ENCODE results near the gene TTLL3. TPM values are rescaled to one million over a fixed set of nuclear protein-coding genes. Genes with fewer than 3 reads are reported as not detected.
A peak's percentile ranks its signal among the peaks of the same experiment; 100 is the strongest.

The TTLL3 gene
- total and polyA plus RNA-seq, 2 donors, result 10.4 to 84.0 TPM

DNA sequence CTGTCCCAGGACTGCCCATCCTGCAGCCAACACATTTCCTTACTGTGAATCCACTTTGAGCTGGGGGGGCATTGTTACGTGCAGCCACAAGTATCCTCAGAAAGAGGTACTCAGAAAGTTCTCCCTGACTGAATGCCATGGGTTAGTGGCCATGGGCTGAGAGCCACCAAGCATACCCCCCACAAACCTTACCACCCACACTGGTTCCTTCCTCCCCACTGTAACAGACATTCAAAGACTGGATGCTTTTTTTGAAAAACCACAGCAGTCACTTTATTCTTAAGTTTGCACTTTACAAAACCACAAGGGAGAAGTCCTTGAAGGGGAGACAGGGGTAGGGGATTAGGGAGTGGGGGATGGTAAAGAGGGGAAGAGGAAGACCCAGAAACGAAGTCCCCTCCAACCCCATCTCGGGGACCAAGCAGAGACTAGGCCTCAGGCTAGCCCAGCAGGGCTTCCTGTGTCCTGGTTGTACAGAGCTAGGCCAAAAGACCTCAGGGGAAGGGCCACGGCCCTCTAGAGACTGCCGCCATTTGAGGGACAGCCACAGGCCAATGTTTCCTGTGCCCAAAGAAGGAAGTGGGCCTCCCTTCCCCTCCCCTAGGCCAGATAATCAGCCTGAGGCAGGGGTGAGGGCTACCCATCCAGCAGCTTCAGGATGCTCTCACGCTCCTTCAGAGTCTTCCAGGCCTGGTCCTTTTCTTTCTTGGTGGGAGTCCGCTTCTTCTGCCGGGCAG lies 30.2 kb upstream of the TTLL3 start:
- Histone ChIP-seq H3K4me1 (ENCODE audit: control insufficient read depth in 2 of 2, insufficient read depth in 2 of 2, low read length in 2 of 2) (peaks cover 27 to 44% of the 10 kb centered on the region in 2 donors), H3K27ac (ENCODE audit: low read depth in 1 of 2, low read length in 1 of 2) (peak overlapping the region; percentile 62 to 74), H3K36me3 (ENCODE audit: control insufficient read depth in 2 of 2, insufficient read depth in 2 of 2, low read length in 1 of 2) (peaks cover 35 to 41% of the 10 kb centered on the region in 2 donors), H3K27me3 (ENCODE audit: control insufficient read depth in 2 of 2, insufficient read depth in 1 of 2, low read length in 1 of 2) (no peaks in the 10 kb centered on the region), H3K4me3 (ENCODE audit: low read length in 2 of 2) (peak overlapping the region in 1 of 2 donors; percentile 2), H3K9me3 (ENCODE audit: control insufficient read depth in 2 of 2, insufficient read depth in 1 of 2, low read length in 1 of 2) (no peaks in the 10 kb centered on the region)
- peak in 6 of 9 donors; percentile 38 to 85 (median 54) for DNase-seq (ENCODE audit: low read depth in 6 of 9, low spot score in 9 of 9)
- WGBS, result 27% methylated on average over 8 of the region's 8 CpGs

DNA sequence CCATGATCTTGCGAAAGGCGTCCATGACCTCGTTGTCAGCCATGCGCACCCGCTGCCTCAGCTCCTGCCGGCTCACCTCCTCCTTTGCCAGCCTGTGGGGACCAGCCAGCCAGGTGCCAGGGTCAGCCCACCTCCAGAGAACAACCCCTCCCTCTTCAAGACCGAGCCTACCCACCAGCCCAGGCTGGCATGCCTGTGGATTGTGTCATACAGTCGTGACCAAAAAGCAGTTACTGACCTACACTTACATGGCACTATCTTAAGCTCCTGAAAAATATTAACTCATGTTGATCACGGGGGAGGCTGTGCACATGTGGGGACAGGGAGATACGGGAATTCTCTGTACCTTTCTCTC lies 29.6 kb upstream of the TTLL3 start:
- Histone ChIP-seq H3K4me3 (ENCODE audit: low read length in 2 of 2) (no peak overlapping the region), H3K9me3 (ENCODE audit: control insufficient read depth in 2 of 2, insufficient read depth in 1 of 2, low read length in 1 of 2) (no peaks in the 10 kb centered on the region), H3K4me1 (ENCODE audit: control insufficient read depth in 2 of 2, insufficient read depth in 2 of 2, low read length in 2 of 2) (peaks cover 27 to 44% of the 10 kb centered on the region in 2 donors), H3K27ac (ENCODE audit: low read depth in 1 of 2, low read length in 1 of 2) (peak overlapping the region; percentile 62 to 74), H3K36me3 (ENCODE audit: control insufficient read depth in 2 of 2, insufficient read depth in 2 of 2, low read length in 1 of 2) (peaks cover 40 to 47% of the 10 kb centered on the region in 2 donors), H3K27me3 (ENCODE audit: control insufficient read depth in 2 of 2, insufficient read depth in 1 of 2, low read length in 1 of 2) (no peaks in the 10 kb centered on the region)
- no peak for DNase-seq (ENCODE audit: low read depth in 6 of 9, low spot score in 9 of 9)
- 58% methylated on average over 10 of the region's 10 CpGs for WGBS

DNA sequence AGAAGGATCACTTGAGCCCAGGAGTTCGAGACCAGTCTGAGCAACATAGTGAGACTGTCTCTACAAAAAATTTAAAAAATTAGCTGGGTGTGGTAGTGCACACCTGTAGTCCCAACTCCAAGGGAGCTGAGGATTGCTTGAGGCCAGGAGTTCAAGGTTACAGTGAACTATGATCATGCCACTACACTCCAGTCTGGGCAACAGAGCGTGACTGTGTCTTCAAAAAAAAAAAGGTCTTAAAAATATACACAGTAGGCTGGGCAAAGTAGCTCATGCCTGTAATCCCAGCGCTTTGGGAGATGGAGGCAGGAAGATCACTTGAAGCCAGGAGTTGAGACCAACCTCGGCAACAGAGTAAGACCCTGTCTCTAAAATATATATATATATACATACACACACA lies 29.2 kb upstream of the TTLL3 start:
- peak overlapping the region in 1 of 2 donors; percentile 18 for H3K27ac ChIP-seq (ENCODE audit: low read depth in 1 of 2, low read length in 1 of 2)
- H3K36me3 ChIP-seq (ENCODE audit: control insufficient read depth in 2 of 2, insufficient read depth in 2 of 2, low read length in 1 of 2), result peaks cover 44 to 50% of the 10 kb centered on the region in 2 donors
- no peak overlapping the region for H3K4me3 ChIP-seq (ENCODE audit: low read length in 2 of 2)
- WGBS, result 97% methylated on average over 4 of the region's 4 CpGs
- no peaks in the 10 kb centered on the region for H3K9me3 ChIP-seq (ENCODE audit: control insufficient read depth in 2 of 2, insufficient read depth in 1 of 2, low read length in 1 of 2)
- no peak for DNase-seq (ENCODE audit: low read depth in 6 of 9, low spot score in 9 of 9)
- peaks cover 27 to 44% of the 10 kb centered on the region in 2 donors for H3K4me1 ChIP-seq (ENCODE audit: control insufficient read depth in 2 of 2, insufficient read depth in 2 of 2, low read length in 2 of 2)
- H3K27me3 ChIP-seq (ENCODE audit: control insufficient read depth in 2 of 2, insufficient read depth in 1 of 2, low read length in 1 of 2), result no peaks in the 10 kb centered on the region

DNA sequence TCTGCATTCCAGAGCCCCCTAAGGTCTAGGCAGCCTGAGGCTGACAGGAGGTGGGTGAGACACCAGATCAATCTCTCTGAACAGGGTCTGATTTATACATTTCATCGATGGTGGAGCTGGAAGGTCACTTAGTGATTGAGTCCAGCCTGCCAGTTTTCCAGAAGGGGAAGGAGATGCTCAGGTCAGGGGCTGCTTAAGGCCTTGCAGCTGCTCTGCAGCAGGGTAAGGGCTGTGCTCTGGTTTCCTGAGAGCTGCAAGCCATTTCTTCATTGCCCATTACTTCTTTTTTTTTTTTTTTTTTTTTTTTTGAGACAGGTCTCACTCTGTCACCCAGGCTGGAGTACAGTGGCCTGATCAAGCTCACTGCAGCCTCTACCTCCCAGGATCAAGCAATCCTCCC lies 28.5 kb upstream of the TTLL3 start:
- Histone ChIP-seq H3K27ac (ENCODE audit: low read depth in 1 of 2, low read length in 1 of 2) (no peak overlapping the region), H3K4me3 (ENCODE audit: low read length in 2 of 2) (no peak overlapping the region), H3K27me3 (ENCODE audit: control insufficient read depth in 2 of 2, insufficient read depth in 1 of 2, low read length in 1 of 2) (no peaks in the 10 kb centered on the region), H3K9me3 (ENCODE audit: control insufficient read depth in 2 of 2, insufficient read depth in 1 of 2, low read length in 1 of 2) (no peaks in the 10 kb centered on the region), H3K4me1 (ENCODE audit: control insufficient read depth in 2 of 2, insufficient read depth in 2 of 2, low read length in 2 of 2) (peaks cover 27 to 44% of the 10 kb centered on the region in 2 donors), H3K36me3 (ENCODE audit: control insufficient read depth in 2 of 2, insufficient read depth in 2 of 2, low read length in 1 of 2) (peaks cover 49 to 56% of the 10 kb centered on the region in 2 donors)
- WGBS, result 67% methylated on average over 1 of the region's 1 CpG
- DNase-seq (ENCODE audit: low read depth in 6 of 9, low spot score in 9 of 9), result no peak

DNA sequence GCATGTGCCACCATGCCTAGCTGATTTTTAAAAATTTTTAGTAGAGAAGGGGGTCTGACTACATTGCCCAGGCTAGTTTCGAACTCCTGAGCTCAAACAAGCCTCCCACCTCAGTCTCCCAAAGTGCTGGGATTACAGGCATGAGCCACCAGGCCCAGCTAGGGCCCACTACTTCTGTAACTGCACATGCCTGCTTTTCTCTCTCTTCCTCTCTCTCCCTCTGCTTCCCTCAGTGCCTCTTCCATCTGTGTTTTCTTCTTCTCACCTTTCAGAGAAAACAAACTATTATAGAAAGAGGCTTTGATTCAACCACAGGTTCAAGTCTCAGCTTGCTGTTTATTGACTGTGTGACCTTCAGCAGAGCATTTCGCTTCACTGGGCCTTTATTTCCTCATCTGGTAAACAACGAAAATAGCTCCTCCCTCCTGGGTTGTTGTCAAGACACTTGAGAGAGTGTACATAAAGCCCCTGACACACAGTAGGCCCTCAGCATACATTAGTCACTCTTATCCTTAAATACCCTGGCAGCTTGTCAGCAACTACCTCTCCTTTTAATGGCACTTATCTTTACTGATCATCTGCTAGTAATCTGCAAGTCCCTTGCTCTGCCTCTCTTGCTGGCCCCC lies 28.0 kb upstream of the TTLL3 start:
- Histone ChIP-seq H3K36me3 (ENCODE audit: control insufficient read depth in 2 of 2, insufficient read depth in 2 of 2, low read length in 1 of 2) (peaks cover 54 to 56% of the 10 kb centered on the region in 2 donors), H3K27me3 (ENCODE audit: control insufficient read depth in 2 of 2, insufficient read depth in 1 of 2, low read length in 1 of 2) (no peaks in the 10 kb centered on the region), H3K4me1 (ENCODE audit: control insufficient read depth in 2 of 2, insufficient read depth in 2 of 2, low read length in 2 of 2) (peaks cover 27 to 44% of the 10 kb centered on the region in 2 donors), H3K9me3 (ENCODE audit: control insufficient read depth in 2 of 2, insufficient read depth in 1 of 2, low read length in 1 of 2) (no peaks in the 10 kb centered on the region), H3K27ac (ENCODE audit: low read depth in 1 of 2, low read length in 1 of 2) (peak overlapping the region in 1 of 2 donors; percentile 18), H3K4me3 (ENCODE audit: low read length in 2 of 2) (no peak overlapping the region)
- 92% methylated on average over 3 of the region's 3 CpGs for WGBS
- no peak for DNase-seq (ENCODE audit: low read depth in 6 of 9, low spot score in 9 of 9)

DNA sequence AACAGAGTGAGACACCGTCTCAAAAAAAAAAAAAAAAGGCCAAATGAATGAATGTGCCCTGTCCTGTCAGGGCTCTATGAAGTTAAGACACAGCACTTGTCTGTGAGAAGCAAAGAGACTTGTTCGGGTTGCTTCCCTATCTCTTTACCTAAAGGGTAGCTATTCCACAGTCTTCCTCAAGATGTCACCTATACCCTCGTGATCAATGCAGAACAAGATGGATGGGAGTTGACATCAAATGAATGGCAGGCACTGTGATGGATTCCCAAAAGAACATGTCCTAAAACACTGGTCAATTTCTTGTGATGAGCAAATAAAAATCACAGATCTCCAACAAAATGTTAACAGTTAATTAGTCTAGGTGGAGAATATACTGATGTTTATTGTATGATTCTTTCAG lies 27.3 kb upstream of the TTLL3 start:
- WGBS, result 82% methylated on average over 3 of the region's 3 CpGs
- peaks cover 58% of the 10 kb centered on the region in 2 donors for H3K36me3 ChIP-seq (ENCODE audit: control insufficient read depth in 2 of 2, insufficient read depth in 2 of 2, low read length in 1 of 2)
- DNase-seq (ENCODE audit: low read depth in 6 of 9, low spot score in 9 of 9), result peak in 1 of 9 donors; percentile 47
- no peak overlapping the region for H3K4me3 ChIP-seq (ENCODE audit: low read length in 2 of 2)
- H3K27ac ChIP-seq (ENCODE audit: low read depth in 1 of 2, low read length in 1 of 2), result no peak overlapping the region
- peaks cover 24 to 45% of the 10 kb centered on the region in 2 donors for H3K4me1 ChIP-seq (ENCODE audit: control insufficient read depth in 2 of 2, insufficient read depth in 2 of 2, low read length in 2 of 2)
- no peaks in the 10 kb centered on the region for H3K27me3 ChIP-seq (ENCODE audit: control insufficient read depth in 2 of 2, insufficient read depth in 1 of 2, low read length in 1 of 2)
- H3K9me3 ChIP-seq (ENCODE audit: control insufficient read depth in 2 of 2, insufficient read depth in 1 of 2, low read length in 1 of 2), result no peaks in the 10 kb centered on the region

DNA sequence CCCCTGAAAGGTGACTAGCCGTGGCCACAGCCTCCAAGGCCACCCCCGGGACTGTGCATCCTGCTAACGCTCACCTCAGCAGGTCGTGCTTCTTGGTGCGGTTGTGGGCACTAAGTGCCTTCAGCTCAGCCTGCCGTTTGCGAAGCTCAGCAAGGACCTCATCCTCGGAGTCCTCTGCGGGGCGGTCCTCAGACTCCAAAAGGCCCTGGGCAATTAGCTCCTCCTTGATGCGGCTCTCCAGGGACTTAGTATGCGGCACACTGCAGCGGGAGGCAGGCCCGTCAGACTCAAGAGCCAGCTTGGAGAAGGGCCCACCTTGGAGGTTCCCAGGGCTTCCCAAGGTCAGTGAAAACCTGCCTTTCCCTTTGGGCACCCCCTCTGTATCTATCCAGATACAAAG lies 26.1 kb upstream of the TTLL3 start:
- H3K27me3 ChIP-seq (ENCODE audit: control insufficient read depth in 2 of 2, insufficient read depth in 1 of 2, low read length in 1 of 2), result no peaks in the 10 kb centered on the region

DNA sequence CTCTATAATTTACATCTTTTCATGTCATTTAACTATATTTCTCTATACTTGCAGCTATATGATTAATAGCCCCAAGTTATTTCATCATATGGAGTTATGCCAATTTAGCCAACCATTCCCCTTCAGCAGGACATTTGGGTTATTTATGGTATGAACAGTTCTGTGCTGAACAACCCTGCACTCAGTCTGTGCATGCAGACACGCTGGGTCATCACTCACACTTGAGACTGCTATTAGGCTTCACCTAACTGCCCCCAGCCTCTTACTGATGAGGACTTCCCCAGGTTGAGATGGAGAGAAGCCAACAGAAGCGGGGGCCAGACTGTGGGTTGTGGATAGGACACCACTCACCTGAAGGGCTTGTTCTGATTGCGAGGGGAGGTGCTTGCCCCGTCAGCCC lies 25.1 kb upstream of the TTLL3 start:
- no peaks in the 10 kb centered on the region for H3K9me3 ChIP-seq (ENCODE audit: control insufficient read depth in 2 of 2, insufficient read depth in 1 of 2, low read length in 1 of 2)
- WGBS, result 97% methylated on average over 4 of the region's 4 CpGs
- no peak overlapping the region for H3K27ac ChIP-seq (ENCODE audit: low read depth in 1 of 2, low read length in 1 of 2)
- peaks cover 13 to 27% of the 10 kb centered on the region in 2 donors for H3K4me1 ChIP-seq (ENCODE audit: control insufficient read depth in 2 of 2, insufficient read depth in 2 of 2, low read length in 2 of 2)
- DNase-seq (ENCODE audit: low read depth in 6 of 9, low spot score in 9 of 9), result no peak
- peaks cover 67 to 70% of the 10 kb centered on the region in 2 donors for H3K36me3 ChIP-seq (ENCODE audit: control insufficient read depth in 2 of 2, insufficient read depth in 2 of 2, low read length in 1 of 2)
- H3K4me3 ChIP-seq (ENCODE audit: low read length in 2 of 2), result no peak overlapping the region
- H3K27me3 ChIP-seq (ENCODE audit: control insufficient read depth in 2 of 2, insufficient read depth in 1 of 2, low read length in 1 of 2), result no peaks in the 10 kb centered on the region

More for the DNA sequence above, 26.1 kb upstream of the TTLL3 start:
- WGBS, result 98% methylated on average over 14 of the region's 14 CpGs
- no peak overlapping the region for H3K4me3 ChIP-seq (ENCODE audit: low read length in 2 of 2)
- H3K9me3 ChIP-seq (ENCODE audit: control insufficient read depth in 2 of 2, insufficient read depth in 1 of 2, low read length in 1 of 2), result no peaks in the 10 kb centered on the region
- no peak overlapping the region for H3K27ac ChIP-seq (ENCODE audit: low read depth in 1 of 2, low read length in 1 of 2)
- peaks cover 61 to 62% of the 10 kb centered on the region in 2 donors for H3K36me3 ChIP-seq (ENCODE audit: control insufficient read depth in 2 of 2, insufficient read depth in 2 of 2, low read length in 1 of 2)
- peaks cover 23 to 37% of the 10 kb centered on the region in 2 donors for H3K4me1 ChIP-seq (ENCODE audit: control insufficient read depth in 2 of 2, insufficient read depth in 2 of 2, low read length in 2 of 2)
- no peak for DNase-seq (ENCODE audit: low read depth in 6 of 9, low spot score in 9 of 9)

DNA sequence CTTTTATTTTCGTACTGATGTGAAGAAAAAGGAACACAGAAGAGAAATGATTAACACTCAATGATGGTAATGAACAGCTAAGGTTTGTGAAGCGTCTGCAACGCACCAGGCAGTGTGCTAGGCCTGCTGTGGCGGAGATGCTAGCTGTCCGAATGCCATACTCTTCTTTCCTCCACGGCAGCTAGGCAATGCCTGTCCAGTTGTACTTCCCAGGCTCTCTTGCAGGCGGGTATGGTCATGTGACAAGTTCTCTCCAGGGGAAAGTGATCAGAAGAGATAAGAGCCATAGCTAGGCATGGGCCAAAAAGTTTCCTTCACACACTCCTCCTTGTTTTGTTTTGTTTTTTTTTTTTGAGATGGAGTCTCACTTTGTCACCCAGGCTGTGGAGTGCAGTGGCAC lies 24.5 kb upstream of the TTLL3 start:
- no peak for DNase-seq (ENCODE audit: low read depth in 6 of 9, low spot score in 9 of 9)
- no peaks in the 10 kb centered on the region for H3K9me3 ChIP-seq (ENCODE audit: control insufficient read depth in 2 of 2, insufficient read depth in 1 of 2, low read length in 1 of 2)
- H3K27ac ChIP-seq (ENCODE audit: low read depth in 1 of 2, low read length in 1 of 2), result no peak overlapping the region
- WGBS, result 98% methylated on average over 7 of the region's 7 CpGs
- peaks cover 68 to 71% of the 10 kb centered on the region in 2 donors for H3K36me3 ChIP-seq (ENCODE audit: control insufficient read depth in 2 of 2, insufficient read depth in 2 of 2, low read length in 1 of 2)
- no peaks in the 10 kb centered on the region for H3K27me3 ChIP-seq (ENCODE audit: control insufficient read depth in 2 of 2, insufficient read depth in 1 of 2, low read length in 1 of 2)
- no peak overlapping the region for H3K4me3 ChIP-seq (ENCODE audit: low read length in 2 of 2)
- H3K4me1 ChIP-seq (ENCODE audit: control insufficient read depth in 2 of 2, insufficient read depth in 2 of 2, low read length in 2 of 2), result peaks cover 7 to 21% of the 10 kb centered on the region in 2 donors

All from thymus (tissue), 11 donors.